Smooth muscle cell of the pulmonary artery (primary cell): Measurements from ENCODE around the gene FAM117A. TPM values are rescaled to one million over a fixed set of nuclear protein-coding genes. Genes with fewer than 3 reads are reported as not detected.

Experiments
- total RNA-seq: library from RNA; depleted of rRNA; stranded (reverse); fragments of >200 nt; gene quantifications from 2 replicates; pipeline ENCODE4 v1.2.3, GENCODE V29; 2014

Gene FAM117A
- total RNA-seq: 4.7 and 6.0 TPM in 2 replicates

GRCh38 chr17:49763735-49764558, at the start of gene FAM117A:
FAM117A (minus strand) TSS chr17:49764131; CDS start chr17:49764087, 44 bp downstream.

GRCh38 chr17:49788478-49789242, 24.7 kb upstream of the FAM117A start, which contains the start of gene KAT7:
KAT7 (plus strand) TSS chr17:49788681; CDS start chr17:49788835, 154 bp downstream.

GRCh38 chr17:49707608-49708514, 56.1 kb downstream of the FAM117A start, which contains the start of gene SLC35B1:
SLC35B1 (minus strand) TSS chr17:49707964; CDS start chr17:49707833, 131 bp downstream.

DNA sequence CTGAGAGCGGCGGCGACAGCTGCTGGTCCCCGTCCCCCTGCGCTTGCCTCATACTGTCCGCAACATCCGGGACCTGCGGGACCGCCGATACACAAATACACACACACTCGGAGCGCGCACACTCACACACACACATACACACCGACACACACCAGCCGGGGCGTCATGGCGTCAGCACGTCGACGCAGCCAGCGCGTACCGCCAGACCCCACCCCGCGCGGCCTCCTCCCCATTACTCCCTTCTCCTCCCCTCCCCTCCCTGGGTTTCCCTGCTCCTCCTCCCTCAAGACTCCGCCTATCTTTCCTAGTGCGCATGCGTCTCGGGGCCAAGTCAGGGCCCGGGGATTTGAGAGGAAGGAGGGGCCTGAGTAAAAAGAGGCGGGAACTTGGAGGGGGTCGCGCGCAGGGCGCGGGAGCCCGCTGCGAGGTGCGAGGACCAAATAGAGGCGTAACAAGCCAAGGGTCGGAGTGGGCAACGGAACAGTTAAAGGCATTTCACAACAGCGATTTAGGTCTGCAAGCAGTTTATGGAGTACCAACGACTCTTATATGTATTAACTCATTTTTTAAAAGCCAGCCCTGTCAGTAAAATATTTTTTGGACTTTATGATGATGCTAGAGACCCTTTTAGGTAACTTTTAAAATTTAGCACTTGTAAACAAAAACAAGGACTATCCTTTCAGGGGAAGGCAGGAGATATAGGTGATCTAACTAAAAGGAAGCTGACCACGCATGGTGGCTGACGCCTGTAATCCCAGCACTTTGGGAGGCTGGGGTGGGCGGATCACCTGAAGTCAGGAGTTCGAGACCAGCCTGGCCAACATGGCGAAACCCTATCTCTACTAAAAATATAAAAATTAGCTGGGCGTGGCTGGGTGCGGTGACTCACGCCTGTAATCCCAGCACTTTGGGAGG, 85.7 kb downstream of the FAM117A start, which contains the start of gene SPOP:
Gene SPOP (minus strand): TSS at position 165 of the 915 bp plus-strand sequence. CDS start 55,287 bp downstream, outside the sequence.

Other genes with a start within 250 kb of the FAM117A start
- 2.4 and 2.9 TPM in 2 replicates for gene NXPH3, start 188.3 kb downstream of the FAM117A start, total RNA-seq
- 81.6 and 114 TPM in 2 replicates for gene SPOP, start 86.0 kb downstream of the FAM117A start, total RNA-seq
- 42.6 and 45.7 TPM in 2 replicates for gene SLC35B1, start 56.2 kb downstream of the FAM117A start, total RNA-seq
- 39.7 and 43.4 TPM in 2 replicates for gene KAT7, start 24.6 kb upstream of the FAM117A start, total RNA-seq
- gene TAC4, start 83.9 kb upstream of the FAM117A start, total RNA-seq: not detected in 2 replicates
- gene DLX4, start 205.1 kb upstream of the FAM117A start, total RNA-seq: not detected in 2 replicates
- gene DLX3, start 231.1 kb upstream of the FAM117A start, total RNA-seq: 0.07 TPM in 1 of 2 replicates, not detected in the other